ENCODE results near the gene CXCL3. TPM values are rescaled to one million over a fixed set of nuclear protein-coding genes. Genes with fewer than 3 reads are reported as not detected.

Gene CXCL3
- total and polyA plus RNA-seq, 9 of the 15 experiments (the other 6 are each of a cell fraction or from before 2014, with no cell fraction given) = 2.3 to 8.9 (median 6.1) TPM

- peak; percentile 44; the same call in 1 of the 2 replicates for TF ChIP-seq ZNF592 (IDR thresholded peaks at IDR 0.05)
- peak; percentile 69; the same call in 1 of the 2 replicates for TF ChIP-seq SPI1 (IDR thresholded peaks at IDR 0.05; ENCODE audit: borderline replicate concordance, low read depth, low read length)
Measured at GRCh38 chr4:74079024-74079423, 40.5 kb upstream of the CXCL3 start (continued).

- POLR2A ChIA-PET = interaction anchor here (1.4 kb wide), 1 partner anchor 8 kb away, joined by 4 read pairs; no protein-coding TSS in a partner anchor
- Histone ChIP-seq H3K9me3 (replicated peaks; ENCODE audit: control insufficient read depth, insufficient read depth, low read depth, low read length) (peaks cover 8% of the 10 kb centered on the region), H4K20me1 (replicated peaks; ENCODE audit: control insufficient read depth, insufficient read depth, low read length) (no peaks in the 10 kb centered on the region), H3K79me2 (ENCODE audit: control insufficient read depth, insufficient read depth, low read length) (no peaks in the 10 kb centered on the region), H3K4me3 (no peak overlapping the region), H3K27me3 (ENCODE audit: control insufficient read depth in 2 of 2, insufficient read depth in 2 of 2, low read length in 2 of 2) (no peaks in the 10 kb centered on the region), H3K36me3 (ENCODE audit: control insufficient read depth, insufficient read depth, low read length) (no peaks in the 10 kb centered on the region), H3K4me2 (ENCODE audit: insufficient read depth, low read length) (no peak overlapping the region), H3K27ac (ENCODE audit: extremely low read depth, low read depth, low read length) (no peak overlapping the region; the same call in 2 of the 3 replicates), H3K9me1 (ENCODE audit: control insufficient read depth, insufficient read depth, low read length) (no peaks in the 10 kb centered on the region), H3K9ac (ENCODE audit: insufficient read depth in 1 of 2, low read depth in 2 of 2, low read length in 2 of 2) (no peak overlapping the region), H3K4me1 (replicated peaks in 1 of 2; ENCODE audit: control insufficient read depth in 2 of 2, insufficient read depth in 2 of 2, low read length in 2 of 2) (peaks cover 0 to 11% of the 10 kb centered on the region in 2 experiments; a peak in 3 of 5 replicates), H2AFZ (ENCODE audit: low read depth, low read length) (peak overlapping the region; percentile 71)
- intact Hi-C loops (cut with micrococcal nuclease) = no loop called here
- no peak for FAIRE-seq
- in situ Hi-C loops (cut with MboI) = no loop called here
- CTCF ChIA-PET (ENCODE audit: low intra/inter-chr PET ratio) = no interaction called here
- BruUV-seq (replicated peaks) = no TSS peak
- ATAC-seq = peak; percentile 74
- TF ChIP-seq AFF1 (IDR thresholded peaks at IDR 0.05; ENCODE audit: low read depth in 1 of 2, partially characterized antibody in 2 of 2) (peak in 1 of 2 experiments; percentile 91), NFIC (IDR thresholded peaks at IDR 0.05) (peak; percentile 68), NFIX (CRISPR knock-in tag; IDR thresholded peaks at IDR 0.05; ENCODE audit: low read depth) (no peak)
- no peak for DNase-seq (ENCODE audit: extremely low read depth in 1 of 4, low spot score in 3 of 4)
Measured at GRCh38 chr4:74073358-74073757, 34.9 kb upstream of the CXCL3 start.

Measured in K562 (cell line).